ENCODE measurements around the gene CCDC187.

The CCDC187 gene

DNA sequence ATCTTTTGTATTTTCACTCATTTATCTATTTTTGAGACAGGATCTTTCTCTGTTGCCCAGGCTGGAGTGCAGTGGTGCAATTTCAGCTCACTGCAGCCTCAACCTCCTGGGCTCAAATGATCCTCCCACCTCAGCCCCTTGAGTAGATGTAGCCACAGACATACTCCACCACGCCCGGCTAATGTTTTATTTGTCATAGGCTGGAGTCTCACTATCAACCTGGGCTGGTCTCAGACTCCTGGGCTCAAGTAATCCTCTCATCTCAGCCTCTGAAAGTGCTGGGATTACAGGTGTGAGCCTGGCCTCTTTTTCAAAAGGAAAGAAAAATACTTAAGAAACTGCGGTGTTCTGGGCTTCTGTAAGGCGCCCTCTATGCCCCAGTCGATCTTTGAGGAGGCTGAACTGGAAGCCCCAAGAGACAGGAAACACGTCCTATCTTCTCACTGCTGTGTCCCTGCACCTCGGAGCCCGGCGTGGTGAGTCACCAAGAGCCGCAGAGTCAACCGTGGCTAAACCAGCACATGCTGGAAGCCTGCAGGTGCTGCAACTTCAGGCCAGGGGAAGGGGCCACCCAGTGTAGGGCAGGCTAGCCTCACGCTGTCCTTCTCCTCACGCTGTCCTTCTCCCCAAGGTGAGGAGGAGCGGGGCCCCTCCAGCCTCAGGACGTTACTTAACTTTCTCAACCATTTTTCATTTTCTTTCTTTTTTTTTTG, 83.7 kb downstream of the CCDC187 start:
- peaks cover 11% of the 10 kb centered on the region for H3K36me3 Mint-ChIP-seq (ENCODE audit: insufficient read depth)
- no peaks in the 10 kb centered on the region for H3K9me3 Mint-ChIP-seq
- no peak overlapping the region for H3K27ac Mint-ChIP-seq (ENCODE audit: low read depth)
- ATAC-seq (replicated peaks; ENCODE audit: extremely low read depth, poor library complexity, severe bottlenecking) (peak; percentile 36), DNase-seq (ENCODE audit: low spot score in 2 of 2) (no peak)
- no peak overlapping the region for H3K4me3 Mint-ChIP-seq
- no peaks in the 10 kb centered on the region for H3K27me3 Mint-ChIP-seq
- peaks cover 9% of the 10 kb centered on the region for H3K4me1 Mint-ChIP-seq

DNA sequence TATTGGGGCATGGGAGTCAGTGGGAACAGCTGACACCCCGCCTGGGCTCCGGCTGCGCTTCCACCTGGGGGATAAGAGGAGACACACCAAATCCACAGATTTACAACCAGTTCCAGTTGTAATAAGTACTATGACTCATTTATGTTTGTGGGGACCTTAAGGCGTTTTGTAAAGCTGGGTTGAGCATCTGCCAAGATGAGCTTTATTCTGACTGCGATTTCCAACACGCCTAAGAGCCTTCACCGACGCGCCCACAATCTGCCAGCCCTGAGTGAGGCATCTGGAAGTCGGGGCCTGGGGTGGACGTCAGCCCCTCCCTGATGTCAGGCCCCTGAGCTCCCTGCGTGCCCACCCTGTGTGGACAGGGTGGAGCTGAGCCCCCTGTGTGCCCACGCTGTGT, 84.6 kb downstream of the CCDC187 start:
- Mint-ChIP-seq H3K36me3 (ENCODE audit: insufficient read depth) (peaks cover 12% of the 10 kb centered on the region), H3K9me3 (no peaks in the 10 kb centered on the region), H3K4me3 (no peak overlapping the region), H3K27ac (ENCODE audit: low read depth) (no peak overlapping the region), H3K27me3 (no peaks in the 10 kb centered on the region), H3K4me1 (peaks cover 6% of the 10 kb centered on the region)
- ATAC-seq (replicated peaks; ENCODE audit: extremely low read depth, poor library complexity, severe bottlenecking) = no peak
- DNase-seq (ENCODE audit: low spot score in 2 of 2) = no peak

DNA sequence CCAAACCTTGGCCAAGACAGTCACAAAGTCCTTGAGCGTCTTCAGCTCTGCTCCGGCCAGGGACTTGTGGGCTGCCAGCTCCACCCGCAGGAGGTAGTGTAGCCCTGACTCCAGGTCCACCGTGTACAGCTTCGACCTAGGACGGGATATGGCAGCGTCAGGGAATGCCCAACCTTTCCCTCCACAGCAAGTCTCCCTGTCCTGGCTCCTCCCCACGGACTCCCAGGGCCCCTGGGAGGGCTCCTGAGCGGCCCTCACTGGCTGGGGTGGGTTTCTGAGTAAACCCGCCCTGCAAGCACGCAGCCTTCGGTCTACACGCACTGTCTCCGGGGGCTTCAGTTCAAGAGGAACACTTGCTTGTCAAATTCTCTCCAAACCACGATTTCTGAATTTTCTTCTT, 85.2 kb downstream of the CCDC187 start:
- H3K9me3 Mint-ChIP-seq = no peaks in the 10 kb centered on the region
- H3K27me3 Mint-ChIP-seq = no peaks in the 10 kb centered on the region
- ATAC-seq (replicated peaks; ENCODE audit: extremely low read depth, poor library complexity, severe bottlenecking) (no peak), DNase-seq (ENCODE audit: low spot score in 2 of 2) (no peak)
- H3K4me1 Mint-ChIP-seq = peaks cover 6% of the 10 kb centered on the region
- H3K36me3 Mint-ChIP-seq (ENCODE audit: insufficient read depth) = peaks cover 12% of the 10 kb centered on the region
- H3K27ac Mint-ChIP-seq (ENCODE audit: low read depth) = no peak overlapping the region
- H3K4me3 Mint-ChIP-seq = no peak overlapping the region

DNA sequence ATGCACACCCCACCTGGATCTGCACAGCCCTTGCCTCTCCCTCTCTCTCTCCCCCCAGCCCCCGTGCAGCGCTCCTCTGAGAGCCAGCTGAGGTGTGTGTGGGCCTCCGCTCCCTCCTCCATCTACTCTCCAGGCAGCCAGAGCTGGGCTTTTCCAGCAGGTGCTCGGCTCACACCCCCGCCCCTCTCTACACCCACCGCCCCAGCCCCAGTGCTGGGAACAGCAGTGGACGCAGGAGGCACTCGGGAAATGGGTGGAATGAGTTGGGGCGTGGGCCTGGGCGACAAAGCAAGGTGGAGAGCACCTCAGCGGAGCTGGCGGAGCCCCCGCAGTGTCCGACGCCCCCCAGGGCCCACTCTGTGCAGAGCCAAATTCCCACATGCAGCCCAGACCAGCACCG, 85.6 kb downstream of the CCDC187 start:
- H3K36me3 Mint-ChIP-seq (ENCODE audit: insufficient read depth) = peaks cover 12% of the 10 kb centered on the region
- ATAC-seq (replicated peaks; ENCODE audit: extremely low read depth, poor library complexity, severe bottlenecking) (no peak), DNase-seq (ENCODE audit: low spot score in 2 of 2) (no peak)
- peaks cover 6% of the 10 kb centered on the region for H3K4me1 Mint-ChIP-seq
- no peaks in the 10 kb centered on the region for H3K27me3 Mint-ChIP-seq
- no peak overlapping the region for H3K27ac Mint-ChIP-seq (ENCODE audit: low read depth)
- H3K4me3 Mint-ChIP-seq = no peak overlapping the region
- H3K9me3 Mint-ChIP-seq = no peaks in the 10 kb centered on the region

DNA sequence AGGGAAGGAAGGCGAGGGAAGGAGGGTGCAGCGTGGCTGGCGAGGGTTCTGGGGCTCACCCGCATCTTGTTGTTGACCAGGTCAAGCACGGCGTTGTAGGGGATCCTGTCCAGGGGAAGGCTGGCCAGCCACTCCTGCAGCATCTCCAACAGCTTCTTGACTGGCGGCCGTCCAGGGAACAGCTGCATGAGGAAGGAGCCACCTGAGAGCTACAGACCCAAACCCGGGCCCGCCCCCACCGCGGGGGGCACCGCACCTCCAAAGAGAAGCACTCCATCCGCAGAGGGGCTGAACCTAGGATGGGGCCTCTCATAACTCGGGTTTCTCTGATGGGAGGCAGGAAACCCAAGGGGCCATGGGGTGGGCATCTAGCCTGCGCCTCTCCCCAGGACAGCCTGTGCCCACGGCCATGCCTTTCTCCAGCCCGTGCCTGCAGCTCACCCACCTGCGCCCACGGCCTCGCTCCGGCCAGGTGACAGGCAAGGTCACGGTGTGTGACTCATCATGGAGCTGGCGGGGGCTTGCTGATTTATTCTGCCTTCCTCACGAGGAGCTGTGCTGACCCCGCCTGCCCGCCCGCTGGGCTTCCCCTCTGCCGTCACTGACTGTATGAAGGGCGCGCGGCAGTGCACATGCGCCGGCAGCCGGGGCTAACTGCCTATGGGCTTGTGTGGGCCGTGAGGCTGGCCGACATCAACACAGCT, 87.2 kb downstream of the CCDC187 start:
- H3K27ac Mint-ChIP-seq (ENCODE audit: low read depth) = no peak overlapping the region
- no peak for DNase-seq (ENCODE audit: low spot score in 2 of 2)
- peaks cover 6% of the 10 kb centered on the region for H3K4me1 Mint-ChIP-seq
- H3K27me3 Mint-ChIP-seq = no peaks in the 10 kb centered on the region
- H3K4me3 Mint-ChIP-seq = no peak overlapping the region
- H3K36me3 Mint-ChIP-seq (ENCODE audit: insufficient read depth) = peaks cover 14% of the 10 kb centered on the region
- H3K9me3 Mint-ChIP-seq = no peaks in the 10 kb centered on the region
- ATAC-seq (replicated peaks; ENCODE audit: extremely low read depth, poor library complexity, severe bottlenecking) = no peak

DNA sequence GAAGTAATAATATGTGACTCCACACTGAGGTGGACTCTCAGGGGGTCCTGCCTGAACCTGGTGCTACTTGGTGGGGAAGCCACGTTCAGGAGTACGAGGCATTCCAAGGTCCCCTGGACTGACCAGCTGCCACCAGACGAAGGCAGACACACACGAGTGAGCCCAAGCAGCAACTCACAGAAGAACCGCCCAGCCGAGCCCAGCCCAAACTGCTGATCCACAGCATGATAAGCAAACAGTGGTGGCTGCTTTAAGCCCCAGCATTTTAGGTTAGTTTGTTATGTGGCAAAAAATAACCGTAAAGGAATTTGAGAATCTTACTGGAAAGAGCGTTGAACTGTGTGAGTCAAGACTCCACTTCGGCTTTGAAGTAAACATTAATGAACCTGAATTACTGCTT, 90.2 kb downstream of the CCDC187 start:
- no peak overlapping the region for H3K4me3 Mint-ChIP-seq
- H3K9me3 Mint-ChIP-seq = no peaks in the 10 kb centered on the region
- H3K27ac Mint-ChIP-seq (ENCODE audit: low read depth) = no peak overlapping the region
- no peaks in the 10 kb centered on the region for H3K4me1 Mint-ChIP-seq
- ATAC-seq (replicated peaks; ENCODE audit: extremely low read depth, poor library complexity, severe bottlenecking) (no peak), DNase-seq (ENCODE audit: low spot score in 2 of 2) (no peak)
- H3K36me3 Mint-ChIP-seq (ENCODE audit: insufficient read depth) = peaks cover 15% of the 10 kb centered on the region
- no peaks in the 10 kb centered on the region for H3K27me3 Mint-ChIP-seq

DNA sequence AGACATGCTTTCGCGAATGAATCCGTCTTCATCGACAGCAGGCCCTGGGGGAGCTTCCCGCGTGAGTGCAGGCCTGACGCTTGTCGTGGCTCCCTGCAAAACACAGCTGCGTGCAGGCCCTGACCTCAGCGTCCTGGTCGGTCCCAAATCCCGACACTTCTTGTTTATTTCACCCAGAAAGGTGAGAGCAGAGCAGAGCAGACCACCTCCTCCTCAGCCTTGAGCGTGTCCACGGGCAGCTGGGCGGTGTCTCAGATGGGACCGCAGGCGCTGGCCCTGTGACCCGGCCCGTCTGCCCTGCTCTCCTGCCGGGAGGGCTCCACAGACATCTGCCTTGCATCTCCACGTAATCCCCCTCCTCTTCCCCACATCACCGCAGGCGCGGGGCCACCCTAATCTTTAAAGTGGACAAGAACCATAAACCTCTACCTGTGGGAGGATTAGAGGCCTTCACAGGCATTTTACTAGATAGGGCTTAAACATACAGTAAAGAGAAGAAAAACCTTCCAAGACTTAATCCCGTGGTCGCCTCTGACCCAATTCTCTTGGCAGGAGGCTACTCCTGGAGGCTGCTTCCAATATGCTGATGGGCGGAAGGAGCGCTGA, 91.4 kb downstream of the CCDC187 start:
- peaks cover 10% of the 10 kb centered on the region for H3K36me3 Mint-ChIP-seq (ENCODE audit: insufficient read depth)
- no peak for DNase-seq (ENCODE audit: low spot score in 2 of 2)
- no peak overlapping the region for H3K27ac Mint-ChIP-seq (ENCODE audit: low read depth)
- H3K27me3 Mint-ChIP-seq = no peaks in the 10 kb centered on the region
- no peaks in the 10 kb centered on the region for H3K4me1 Mint-ChIP-seq
- ATAC-seq (replicated peaks; ENCODE audit: extremely low read depth, poor library complexity, severe bottlenecking) = no peak
- no peaks in the 10 kb centered on the region for H3K9me3 Mint-ChIP-seq
- no peak overlapping the region for H3K4me3 Mint-ChIP-seq

DNA sequence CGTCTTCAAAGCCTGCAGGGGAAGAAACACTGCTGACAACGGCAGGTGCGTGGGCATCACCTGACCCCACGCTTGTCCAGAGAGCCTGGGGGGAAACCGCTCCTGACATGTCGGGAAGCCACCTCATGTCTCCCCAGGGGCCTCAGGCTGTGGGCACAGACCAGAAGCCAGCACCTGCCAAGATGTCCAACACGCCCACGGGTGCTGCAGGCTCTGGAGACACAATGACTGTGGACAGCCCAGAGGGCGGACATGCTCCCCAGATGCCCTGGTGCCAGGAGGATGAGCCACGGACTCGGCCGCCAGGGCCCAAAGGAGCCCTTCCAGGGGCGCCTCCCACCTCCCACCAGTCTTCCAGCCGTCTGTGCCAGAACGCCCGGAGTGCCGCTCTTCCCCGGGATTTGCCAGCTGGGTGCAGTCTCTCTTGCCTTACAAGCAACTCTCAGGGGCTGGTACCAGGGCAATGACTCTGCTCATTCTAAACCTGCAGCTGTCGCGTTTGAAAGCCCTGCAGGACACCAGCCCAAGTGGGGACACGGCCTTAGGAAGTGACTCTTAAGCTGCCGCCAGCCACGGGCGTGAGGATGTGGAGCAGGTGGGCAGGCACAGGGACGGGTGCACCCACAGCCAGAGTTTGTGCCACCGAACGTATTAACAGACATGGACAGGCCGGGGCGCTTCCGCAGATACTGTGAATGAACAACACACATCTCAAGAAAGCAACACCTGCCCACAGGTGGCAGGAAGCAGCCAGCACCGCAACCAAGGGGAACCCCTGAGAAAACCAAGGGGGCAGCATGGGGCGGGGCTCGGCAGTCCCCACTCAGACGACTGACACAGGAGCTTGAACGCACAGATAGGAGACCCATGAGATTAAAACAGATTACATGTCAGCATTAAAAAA, 92.2 kb downstream of the CCDC187 start:
- Mint-ChIP-seq H3K36me3 (ENCODE audit: insufficient read depth) (peaks cover 13% of the 10 kb centered on the region), H3K27ac (ENCODE audit: low read depth) (no peak overlapping the region), H3K9me3 (no peaks in the 10 kb centered on the region), H3K27me3 (no peaks in the 10 kb centered on the region), H3K4me3 (no peak overlapping the region), H3K4me1 (peaks cover 6% of the 10 kb centered on the region)
- ATAC-seq (replicated peaks; ENCODE audit: extremely low read depth, poor library complexity, severe bottlenecking) = no peak
- DNase-seq (ENCODE audit: low spot score in 2 of 2) = no peak

DNA sequence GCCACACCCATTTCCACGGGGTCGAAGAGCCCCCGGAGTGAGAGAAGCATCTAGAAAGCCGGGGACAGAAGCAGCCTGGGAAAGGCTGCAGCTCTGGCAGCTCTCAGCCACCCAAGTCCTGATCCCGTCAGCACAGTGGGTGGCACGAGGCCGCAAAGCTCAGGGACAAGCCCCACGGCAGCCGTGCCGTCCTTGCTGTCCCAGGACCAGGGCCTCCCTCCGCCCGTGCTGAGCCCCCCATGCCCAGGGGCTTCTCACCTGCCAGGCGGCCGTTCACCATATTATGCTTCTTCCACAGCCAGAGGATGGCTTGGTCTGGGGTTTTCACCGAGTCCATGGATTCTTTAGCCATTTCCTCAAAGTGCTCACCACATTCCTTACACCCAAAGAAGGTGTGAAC, 92.9 kb downstream of the CCDC187 start:
- Mint-ChIP-seq H3K36me3 (ENCODE audit: insufficient read depth) (peaks cover 15% of the 10 kb centered on the region), H3K27me3 (no peaks in the 10 kb centered on the region), H3K27ac (ENCODE audit: low read depth) (no peak overlapping the region), H3K9me3 (no peaks in the 10 kb centered on the region), H3K4me3 (no peak overlapping the region), H3K4me1 (peaks cover 7% of the 10 kb centered on the region)
- DNase-seq (ENCODE audit: low spot score in 2 of 2) = no peak
- ATAC-seq (replicated peaks; ENCODE audit: extremely low read depth, poor library complexity, severe bottlenecking) = no peak

DNA sequence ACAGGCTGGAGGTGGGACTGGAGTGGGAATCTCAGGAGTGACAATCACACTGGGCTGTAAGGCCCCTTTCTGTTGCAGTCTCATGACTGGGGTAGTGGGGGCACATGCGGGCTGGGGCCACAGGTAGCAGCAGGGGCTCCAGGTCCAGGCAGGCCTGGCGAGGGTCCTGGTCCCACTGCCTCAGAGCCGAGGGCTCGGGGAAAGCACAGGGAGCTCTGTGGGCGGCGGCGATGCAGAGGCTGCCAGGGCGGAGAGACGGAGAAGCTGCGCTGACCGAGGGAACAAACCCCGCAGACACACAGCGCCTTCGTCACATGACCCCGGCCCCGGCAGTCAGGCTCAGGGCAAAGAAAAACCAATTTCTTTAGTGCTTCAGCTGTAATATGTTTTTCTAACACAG, 93.6 kb downstream of the CCDC187 start:
- ATAC-seq (replicated peaks; ENCODE audit: extremely low read depth, poor library complexity, severe bottlenecking) (no peak), DNase-seq (ENCODE audit: low spot score in 2 of 2) (no peak)
- H3K4me3 Mint-ChIP-seq = no peak overlapping the region
- no peaks in the 10 kb centered on the region for H3K9me3 Mint-ChIP-seq
- H3K27ac Mint-ChIP-seq (ENCODE audit: low read depth) = no peak overlapping the region
- peaks cover 15% of the 10 kb centered on the region for H3K36me3 Mint-ChIP-seq (ENCODE audit: insufficient read depth)
- peaks cover 7% of the 10 kb centered on the region for H3K4me1 Mint-ChIP-seq
- no peaks in the 10 kb centered on the region for H3K27me3 Mint-ChIP-seq

DNA sequence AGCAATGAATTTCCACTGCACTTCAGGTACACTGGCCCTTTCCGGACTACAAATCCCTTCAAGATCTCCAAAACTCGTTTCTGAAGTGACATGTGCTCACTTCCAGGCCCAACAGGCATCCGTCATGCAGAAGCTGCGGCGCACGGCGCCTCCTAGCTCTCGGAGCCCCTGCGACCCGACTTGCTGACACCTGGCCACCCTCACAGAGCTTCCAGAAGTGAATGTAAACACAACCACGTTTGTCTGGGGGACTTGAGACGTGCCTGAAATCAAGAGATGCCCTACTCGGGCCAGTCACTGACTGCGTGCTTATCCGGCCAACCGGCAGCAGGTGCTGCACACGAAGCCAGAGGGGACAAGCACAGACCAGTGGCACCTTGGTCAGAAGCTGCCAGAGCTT, 94.1 kb downstream of the CCDC187 start:
- H3K36me3 Mint-ChIP-seq (ENCODE audit: insufficient read depth) = peaks cover 13% of the 10 kb centered on the region

DNA sequence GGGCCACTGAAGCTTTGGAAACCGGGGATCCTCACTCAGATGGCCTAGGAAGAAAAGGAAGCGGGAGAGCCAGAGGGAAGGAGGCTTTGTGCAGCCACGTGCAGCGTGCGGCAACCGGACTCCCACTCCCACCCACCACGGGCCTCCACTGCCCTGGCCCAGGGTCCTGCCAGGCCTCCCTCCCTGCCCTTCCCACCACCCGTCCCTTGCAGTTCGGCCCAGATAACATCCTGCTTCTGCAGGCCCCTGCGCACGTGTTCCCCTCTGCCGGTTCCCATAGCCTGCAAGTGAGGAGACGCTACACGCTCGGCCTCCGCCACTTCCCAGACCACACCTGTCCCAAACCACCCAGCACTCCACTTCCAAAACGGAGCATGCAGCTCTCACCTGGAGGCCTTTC, 94.7 kb downstream of the CCDC187 start:
- H3K27ac Mint-ChIP-seq (ENCODE audit: low read depth) = no peak overlapping the region
- ATAC-seq (replicated peaks; ENCODE audit: extremely low read depth, poor library complexity, severe bottlenecking) (no peak), DNase-seq (ENCODE audit: low spot score in 2 of 2) (no peak)
- H3K4me3 Mint-ChIP-seq = no peak overlapping the region
- peaks cover under 1% of the 10 kb centered on the region for H3K27me3 Mint-ChIP-seq
- peaks cover 7% of the 10 kb centered on the region for H3K4me1 Mint-ChIP-seq
- peaks cover 12% of the 10 kb centered on the region for H3K36me3 Mint-ChIP-seq (ENCODE audit: insufficient read depth)
- H3K9me3 Mint-ChIP-seq = no peaks in the 10 kb centered on the region

More for the DNA sequence above, 94.1 kb downstream of the CCDC187 start:
- DNase-seq (ENCODE audit: low spot score in 2 of 2) = no peak
- no peaks in the 10 kb centered on the region for H3K9me3 Mint-ChIP-seq
- no peak overlapping the region for H3K27ac Mint-ChIP-seq (ENCODE audit: low read depth)
- ATAC-seq (replicated peaks; ENCODE audit: extremely low read depth, poor library complexity, severe bottlenecking) = no peak
- no peak overlapping the region for H3K4me3 Mint-ChIP-seq
- peaks cover 7% of the 10 kb centered on the region for H3K4me1 Mint-ChIP-seq
- H3K27me3 Mint-ChIP-seq = no peaks in the 10 kb centered on the region
